ENCODE data around the gene CSPG4.
"Not testable (repeated sequence)": the region's sequence is repeated elsewhere in the genome, so short reads cannot be mapped to it uniquely, and the experiment has no call there.

Gene CSPG4

DNA sequence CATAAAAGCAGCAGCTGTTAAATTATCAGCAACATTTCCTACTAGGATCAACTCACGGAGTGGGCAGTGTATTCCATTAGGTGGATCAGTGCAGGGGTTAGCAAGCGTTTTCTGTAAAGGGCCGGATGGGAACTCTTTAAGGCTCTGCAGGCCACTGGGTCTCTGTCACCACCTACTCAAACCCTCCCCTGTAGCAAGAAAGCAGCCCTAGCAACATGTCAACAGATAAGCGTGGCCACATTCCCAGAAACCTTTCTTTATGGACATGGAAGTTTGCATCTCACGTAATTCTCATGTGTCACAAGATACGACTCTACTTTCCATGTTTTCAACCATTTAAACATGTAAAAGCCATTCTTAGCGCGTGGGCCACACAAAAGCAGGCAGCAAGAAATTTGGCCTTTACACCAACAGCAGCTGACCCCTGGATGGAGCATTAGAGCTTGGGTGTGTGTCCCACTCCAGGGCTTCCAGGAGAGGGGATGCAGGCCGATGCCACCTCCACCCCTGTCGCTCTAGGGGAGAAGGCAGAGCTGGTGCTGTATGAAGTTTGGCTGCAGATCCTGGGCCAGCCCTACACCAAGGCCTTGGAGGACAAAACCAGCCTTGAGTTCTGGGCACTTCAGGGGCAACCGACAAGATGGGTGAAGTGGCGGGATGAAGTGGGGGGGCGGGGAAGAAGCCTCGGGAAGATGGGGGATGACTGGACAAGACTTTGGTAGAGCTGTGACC, 48.2 kb upstream of the CSPG4 start:
- H3K27ac ChIP-seq (ENCODE audit: low read length): no peak overlapping the region
- H3K9me3 ChIP-seq (ENCODE audit: insufficient read depth, low read length, severe bottlenecking): no peaks in the 10 kb centered on the region
- no peak overlapping the region for H2AFZ ChIP-seq (ENCODE audit: low read depth, low read length)
- H3K4me3 ChIP-seq (ENCODE audit: low read depth in 1 of 2, low read length in 2 of 2): no peak overlapping the region
- no peaks in the 10 kb centered on the region for H3K27me3 ChIP-seq (ENCODE audit: insufficient read depth, low read length, poor library complexity)
- no peaks in the 10 kb centered on the region for H3K79me2 ChIP-seq (ENCODE audit: insufficient read depth, low read length)
- no peak overlapping the region for H3K9ac ChIP-seq (ENCODE audit: low read depth, low read length)
- H3K4me1 ChIP-seq (ENCODE audit: insufficient read depth, low read length): peaks cover 21% of the 10 kb centered on the region; the same call in 1 of the 2 replicates
- no peak overlapping the region for H3K4me2 ChIP-seq (ENCODE audit: insufficient read depth, low read length)
- no peaks in the 10 kb centered on the region for H3K36me3 ChIP-seq (ENCODE audit: insufficient read depth, low read length)
- H4K20me1 ChIP-seq (ENCODE audit: insufficient read depth, low read length): no peaks in the 10 kb centered on the region
- DNase-seq (no peak), ATAC-seq (ENCODE audit: insufficient read depth, low read depth) (no peak)
- TF ChIP-seq, protein P1, sequence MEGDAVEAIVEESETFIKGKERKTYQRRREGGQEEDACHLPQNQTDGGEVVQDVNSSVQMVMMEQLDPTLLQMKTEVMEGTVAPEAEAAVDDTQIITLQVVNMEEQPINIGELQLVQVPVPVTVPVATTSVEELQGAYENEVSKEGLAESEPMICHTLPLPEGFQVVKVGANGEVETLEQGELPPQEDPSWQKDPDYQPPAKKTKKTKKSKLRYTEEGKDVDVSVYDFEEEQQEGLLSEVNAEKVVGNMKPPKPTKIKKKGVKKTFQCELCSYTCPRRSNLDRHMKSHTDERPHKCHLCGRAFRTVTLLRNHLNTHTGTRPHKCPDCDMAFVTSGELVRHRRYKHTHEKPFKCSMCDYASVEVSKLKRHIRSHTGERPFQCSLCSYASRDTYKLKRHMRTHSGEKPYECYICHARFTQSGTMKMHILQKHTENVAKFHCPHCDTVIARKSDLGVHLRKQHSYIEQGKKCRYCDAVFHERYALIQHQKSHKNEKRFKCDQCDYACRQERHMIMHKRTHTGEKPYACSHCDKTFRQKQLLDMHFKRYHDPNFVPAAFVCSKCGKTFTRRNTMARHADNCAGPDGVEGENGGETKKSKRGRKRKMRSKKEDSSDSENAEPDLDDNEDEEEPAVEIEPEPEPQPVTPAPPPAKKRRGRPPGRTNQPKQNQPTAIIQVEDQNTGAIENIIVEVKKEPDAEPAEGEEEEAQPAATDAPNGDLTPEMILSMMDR (IDR thresholded peaks at IDR 0.05; ENCODE audit: borderline replicate concordance, extremely low read depth, low read length, poor library complexity, severe bottlenecking): no peak
- TF ChIP-seq EZH2 (IDR thresholded peaks at IDR 0.05; ENCODE audit: borderline replicate concordance, low read depth, low read length, severe bottlenecking): no peak

DNA sequence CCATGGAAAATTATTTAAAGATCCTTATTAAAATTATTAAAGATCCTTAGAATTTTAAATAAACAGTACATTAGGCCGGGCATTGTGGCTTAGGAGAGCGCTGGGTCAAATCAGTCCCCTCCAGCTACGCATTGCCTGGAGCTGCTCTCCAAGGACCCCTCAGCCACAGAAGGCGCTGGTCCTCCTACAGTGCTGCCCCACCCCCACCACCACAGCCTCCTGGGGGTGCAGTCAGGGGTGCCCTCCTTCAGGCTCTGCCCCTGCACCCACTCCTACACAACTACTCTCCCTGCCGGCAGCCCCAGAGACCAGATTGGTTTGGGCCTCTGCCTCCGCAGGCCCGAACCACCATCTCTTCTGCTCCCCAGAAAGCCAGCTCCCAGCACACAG, 47.5 kb upstream of the CSPG4 start:
- H4K20me1 ChIP-seq (ENCODE audit: insufficient read depth, low read length); ATAC-seq (ENCODE audit: insufficient read depth, low read depth); H3K36me3 ChIP-seq (ENCODE audit: insufficient read depth, low read length); H3K4me2 ChIP-seq (ENCODE audit: insufficient read depth, low read length); H3K9me3 ChIP-seq (ENCODE audit: insufficient read depth, low read length, severe bottlenecking); H3K27me3 ChIP-seq (ENCODE audit: insufficient read depth, low read length, poor library complexity); H3K4me3 ChIP-seq (ENCODE audit: low read depth in 1 of 2, low read length in 2 of 2); H2AFZ ChIP-seq (ENCODE audit: low read depth, low read length); H3K9ac ChIP-seq (ENCODE audit: low read depth, low read length); H3K27ac ChIP-seq (ENCODE audit: low read length); DNase-seq; H3K79me2 ChIP-seq (ENCODE audit: insufficient read depth, low read length): not testable (repeated sequence)
- peaks cover 21% of the 10 kb centered on the region; the same call in 1 of the 2 replicates for H3K4me1 ChIP-seq (ENCODE audit: insufficient read depth, low read length)

DNA sequence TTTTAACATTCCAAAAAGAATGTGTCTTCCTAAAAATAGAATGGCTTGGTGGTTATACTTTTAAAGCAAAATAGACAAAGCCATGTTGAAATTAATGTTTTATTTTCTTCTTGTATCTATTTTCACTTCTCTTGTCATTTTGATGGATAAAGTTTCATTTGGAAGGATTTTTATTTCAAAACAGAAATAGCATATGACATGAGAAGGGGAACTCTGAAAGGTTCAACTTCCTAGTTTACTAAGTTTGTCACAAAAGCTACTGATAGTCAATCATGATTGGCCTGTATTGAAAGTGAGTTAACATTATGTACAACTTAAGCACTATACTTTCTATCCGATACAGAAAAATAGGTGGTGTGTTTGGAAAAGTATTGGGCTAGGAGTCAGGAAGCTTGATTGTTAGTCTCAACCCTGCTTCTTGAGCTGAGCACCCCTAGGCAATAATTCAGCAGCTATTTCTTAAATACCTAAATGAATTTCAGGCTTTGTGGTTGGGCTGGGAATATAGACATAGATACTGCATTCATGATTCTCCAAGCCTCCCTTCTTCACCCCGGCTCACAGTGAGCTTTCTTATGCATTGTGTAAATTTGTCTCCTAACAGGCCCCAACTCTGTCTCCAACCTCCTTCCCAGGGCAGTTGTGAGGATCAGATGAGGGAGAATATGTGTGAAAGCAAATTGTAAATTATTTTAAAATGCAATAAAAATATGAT, 46.9 kb upstream of the CSPG4 start:
- DNase-seq: no peak
- no peak for ATAC-seq (ENCODE audit: insufficient read depth, low read depth)
- peak overlapping the region; percentile 68; the same call in 1 of the 2 replicates for H3K4me2 ChIP-seq (ENCODE audit: insufficient read depth, low read length)
- no peaks in the 10 kb centered on the region for H3K27me3 ChIP-seq (ENCODE audit: insufficient read depth, low read length, poor library complexity)
- no peak overlapping the region for H2AFZ ChIP-seq (ENCODE audit: low read depth, low read length)
- no peaks in the 10 kb centered on the region for H3K9me3 ChIP-seq (ENCODE audit: insufficient read depth, low read length, severe bottlenecking)
- H3K4me3 ChIP-seq (ENCODE audit: low read depth in 1 of 2, low read length in 2 of 2): peak overlapping the region in 1 of 2 experiments; percentile 81; a peak in 1 of 4 replicates
- H3K27ac ChIP-seq (ENCODE audit: low read length): peak overlapping the region; percentile 96
- TF ChIP-seq EZH2 (IDR thresholded peaks at IDR 0.05; ENCODE audit: borderline replicate concordance, low read depth, low read length, severe bottlenecking): no peak
- TF ChIP-seq, protein P1 (IDR thresholded peaks at IDR 0.05; ENCODE audit: borderline replicate concordance, extremely low read depth, low read length, poor library complexity, severe bottlenecking): no peak
- no peaks in the 10 kb centered on the region for H3K36me3 ChIP-seq (ENCODE audit: insufficient read depth, low read length)
- no peaks in the 10 kb centered on the region for H4K20me1 ChIP-seq (ENCODE audit: insufficient read depth, low read length)
- H3K9ac ChIP-seq (ENCODE audit: low read depth, low read length): peak overlapping the region; percentile 79
- H3K79me2 ChIP-seq (ENCODE audit: insufficient read depth, low read length): no peaks in the 10 kb centered on the region
- peaks cover 21% of the 10 kb centered on the region; the same call in 1 of the 2 replicates for H3K4me1 ChIP-seq (ENCODE audit: insufficient read depth, low read length)

Measured in DND-41 (cell line).